Fibroblast of lung (primary cell): ENCODE data around the gene TAS2R9. TPM values are rescaled to one million over a fixed set of nuclear protein-coding genes. Genes with fewer than 3 reads are reported as not detected.

Experiments
- DNase-seq, 2 donors: peaks; one replicate each; pipeline versions ENCODE4 v3.0.0 to v3.0.0-alpha.2; 2010; ENCODE audit warnings: low read depth in 2 of 2
- H2AFZ ChIP-seq: 2 replicates; pipeline ENCODE4 v1.5.1; 2012; ENCODE audit warnings: low read length, control low read depth, inconsistent platforms
- H3K27ac ChIP-seq: 2 replicates; pipeline ENCODE4 v1.5.1; 2011; ENCODE audit warnings: low read length, control low read depth; ENCODE audit not compliant: insufficient read depth
- H3K27me3 ChIP-seq: 2 replicates; pipeline ENCODE4 v1.5.1; 2011; ENCODE audit warnings: mild to moderate bottlenecking, low read length; ENCODE audit not compliant: control insufficient read depth, insufficient read depth
- H3K36me3 ChIP-seq: 2 replicates; pipeline ENCODE4 v1.5.1; 2011; ENCODE audit warnings: low read length; ENCODE audit not compliant: control insufficient read depth, insufficient read depth
- H3K4me1 ChIP-seq: 2 replicates; pipeline ENCODE4 v1.5.1; 2011; ENCODE audit warnings: low read length; ENCODE audit not compliant: control insufficient read depth, insufficient read depth; ENCODE audit errors: extremely low read depth
- H3K4me2 ChIP-seq: 2 replicates; pipeline ENCODE4 v1.5.1; 2011; ENCODE audit warnings: low read length, control low read depth; ENCODE audit not compliant: insufficient read depth; ENCODE audit errors: extremely low read depth
- H3K4me3 ChIP-seq, 4 experiments: fragments of 200-600 bp in 1 of 4; sonication (generic) in 1 of 4; replicated peaks in 1 of 4; 2 replicates each; pipeline ENCODE4 v1.5.1; 2011 to 2016; ENCODE audit warnings: low read length in 4 of 4, low read depth in 3 of 4, mild to moderate bottlenecking in 3 of 4, control low read depth in 2 of 4, inconsistent platforms in 1 of 4, mixed read lengths in 1 of 4; ENCODE audit not compliant: insufficient read depth in 1 of 4; ENCODE audit errors: control extremely low read depth in 1 of 4
- H3K79me2 ChIP-seq: 2 replicates; pipeline ENCODE4 v1.5.1; 2012; ENCODE audit warnings: mild to moderate bottlenecking, low read length, inconsistent platforms; ENCODE audit not compliant: control insufficient read depth, insufficient read depth
- H3K9ac ChIP-seq: 2 replicates; pipeline ENCODE4 v1.5.1; 2011; ENCODE audit warnings: mild to moderate bottlenecking, low read length, control low read depth; ENCODE audit not compliant: insufficient read depth
- H3K9me3 ChIP-seq: 2 replicates; pipeline ENCODE4 v1.5.1; 2012; ENCODE audit warnings: low read depth, low read length; ENCODE audit not compliant: control insufficient read depth, insufficient read depth
- H4K20me1 ChIP-seq: 2 replicates; pipeline ENCODE4 v1.5.1; 2011; ENCODE audit warnings: low read length; ENCODE audit not compliant: control insufficient read depth, insufficient read depth; ENCODE audit errors: extremely low read depth
- CTCF ChIP-seq, 2 donors: IDR thresholded peaks in 1 of 2; conservative IDR thresholded peaks in 1 of 2; 1 replicate in 1 of 2; 2 replicates in 1 of 2; pipeline ENCODE4 v1.5.1; 2011 to 2012; ENCODE audit warnings: low read length in 2 of 2, control low read depth in 1 of 2, inconsistent platforms in 1 of 2, low read depth in 1 of 2, mild to moderate bottlenecking in 1 of 2
- EZH2 ChIP-seq: IDR thresholded peaks from 2 replicates; pipeline ENCODE4 v1.5.1; 2012; ENCODE audit warnings: low read length, control low read depth, mild to moderate bottlenecking; ENCODE audit errors: missing control alignments
- polyA plus RNA-seq, 2 donors: library from polyadenylated mRNA; depleted of rRNA in 1 of 2; stranded (reverse) in 1 of 2; unstranded in 1 of 2; fragments of >200 nt; gene quantifications; 2 replicates each; pipeline ENCODE4 v1.2.1, GENCODE V29; 2011 to 2012; ENCODE audit warnings: missing spikeins in 1 of 2
- total RNA-seq: library from RNA; depleted of rRNA; stranded (reverse); fragments of >200 nt; gene quantifications from 2 replicates; pipeline ENCODE4 v1.2.1, GENCODE V29; 2014

The TAS2R9 gene
- total and polyA plus RNA-seq, 2 donors (not counting 1 experiment from before 2014, with no cell fraction given): 0.17 TPM; not detected in 1

- Histone ChIP-seq H3K27ac (no peak within 1 kb of the TSS), H3K4me2 (no peak within 1 kb of the TSS), H3K36me3 (no peaks in the 10 kb centered on the region), H3K9me3 (no peaks in the 10 kb centered on the region), H3K27me3 (no peaks in the 10 kb centered on the region), H3K9ac (no peak within 1 kb of the TSS), H3K79me2 (no peaks in the 10 kb centered on the region), H4K20me1 (no peaks in the 10 kb centered on the region), H2AFZ (no peak within 1 kb of the TSS), H3K4me1 (no peaks in the 10 kb centered on the region), H3K4me3 (no peak within 1 kb of the TSS)
- DNase-seq: no peak
- no peak for TF ChIP-seq EZH2
- TF ChIP-seq CTCF (conservative IDR thresholded peaks at IDR 0.05 in 1 of 2, IDR thresholded peaks at IDR 0.05 in 1 of 2; ENCODE audit: low read depth in 1 of 2, low read length in 2 of 2): no peak
These were observed 16.3 kb upstream of the TAS2R9 start, which contains the start of gene TAS2R10 for GRCh38 chr12:10826258-10826657. Gene TAS2R10, minus strand, starts transcription at chr12:10826358. Its CDS starts 89 bp downstream, at chr12:10826269.

- no peaks in the 10 kb centered on the region for H3K36me3 ChIP-seq
- H3K27ac ChIP-seq: no peak overlapping the region
- H3K4me3 ChIP-seq: no peak overlapping the region
- no peak overlapping the region for H2AFZ ChIP-seq
- H4K20me1 ChIP-seq: no peaks in the 10 kb centered on the region
- TF ChIP-seq CTCF (conservative IDR thresholded peaks at IDR 0.05 in 1 of 2, IDR thresholded peaks at IDR 0.05 in 1 of 2; ENCODE audit: low read depth in 1 of 2, low read length in 2 of 2): no peak
- H3K27me3 ChIP-seq: no peaks in the 10 kb centered on the region
- no peaks in the 10 kb centered on the region for H3K9me3 ChIP-seq
- no peak overlapping the region for H3K4me2 ChIP-seq
- H3K79me2 ChIP-seq: no peaks in the 10 kb centered on the region
- H3K4me1 ChIP-seq: no peaks in the 10 kb centered on the region
- no peak for DNase-seq
- no peak overlapping the region for H3K9ac ChIP-seq
These were observed 15.0 kb upstream of the TAS2R9 start for GRCh38 chr12:10824957-10825356.

- TF ChIP-seq EZH2: no peak
- no peak for TF ChIP-seq CTCF (conservative IDR thresholded peaks at IDR 0.05 in 1 of 2, IDR thresholded peaks at IDR 0.05 in 1 of 2; ENCODE audit: low read depth in 1 of 2, low read length in 2 of 2)
- H3K4me3 ChIP-seq: no peak overlapping the region
- no peaks in the 10 kb centered on the region for H3K4me1 ChIP-seq
- H3K9ac ChIP-seq: no peak overlapping the region
- no peak overlapping the region for H3K4me2 ChIP-seq
- no peaks in the 10 kb centered on the region for H3K36me3 ChIP-seq
- H4K20me1 ChIP-seq: no peaks in the 10 kb centered on the region
- no peaks in the 10 kb centered on the region for H3K27me3 ChIP-seq
- no peaks in the 10 kb centered on the region for H3K9me3 ChIP-seq
- H3K27ac ChIP-seq: no peak overlapping the region
- H2AFZ ChIP-seq: no peak overlapping the region
- no peaks in the 10 kb centered on the region for H3K79me2 ChIP-seq
- no peak for DNase-seq
These were observed 2.0 kb upstream of the TAS2R9 start for GRCh38 chr12:10811883-10812536.
